NOMO-1 (cell line): ENCODE measurements around the gene WDR36.

Experiments
- DNase-seq, 2 experiments: peaks; one replicate each; lab custom pipeline; 2025; ENCODE audit not compliant: unreplicated experiment in 2 of 2; lab: John Stamatoyannopoulos, UW

Gene WDR36

DNA sequence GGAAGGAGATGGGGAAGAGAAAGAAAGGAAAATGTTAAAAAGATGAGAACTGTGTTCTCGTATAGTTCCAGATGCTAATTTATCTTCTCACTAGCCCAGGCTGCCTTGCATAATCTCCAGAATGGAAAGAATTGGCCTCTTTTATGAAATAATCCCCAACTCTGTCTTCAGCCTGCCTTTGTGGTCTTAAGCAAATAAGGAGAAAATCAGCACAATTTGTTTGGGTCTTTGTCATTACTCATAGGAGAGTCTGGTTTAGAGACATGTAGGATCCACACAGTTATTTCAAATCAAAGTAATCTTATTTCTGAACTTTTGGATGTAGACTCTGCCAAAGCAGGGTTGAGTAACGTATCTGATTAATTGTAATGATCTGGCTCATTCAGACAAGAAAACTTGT lies 81.3 kb downstream of the WDR36 start:
- no peak for DNase-seq
